ENCODE results near the gene WDR36.

WDR36 gene

GRCh38 chr5:111077678-111078077, 14.5 kb upstream of the WDR36 start:
- no peak for TF ChIP-seq CTCF (IDR thresholded peaks at IDR 0.05; ENCODE audit: low read depth, low read length)
- no peak overlapping the region for H3K4me3 ChIP-seq (ENCODE audit: low read depth, low read length)
- H3K9me3 ChIP-seq, result no peaks in the 10 kb centered on the region
- H3K4me1 ChIP-seq, result no peaks in the 10 kb centered on the region
- no peak for DNase-seq
- H3K36me3 ChIP-seq, result no peaks in the 10 kb centered on the region
- H3K27me3 ChIP-seq, result peaks cover 72% of the 10 kb centered on the region

- Histone ChIP-seq H3K4me1 (no peaks in the 10 kb centered on the region), H3K36me3 (no peaks in the 10 kb centered on the region), H3K9me3 (no peaks in the 10 kb centered on the region), H3K27me3 (peaks cover 72% of the 10 kb centered on the region), H3K4me3 (ENCODE audit: low read depth, low read length) (no peak overlapping the region)
- no peak for DNase-seq
- TF ChIP-seq CTCF (IDR thresholded peaks at IDR 0.05; ENCODE audit: low read depth, low read length), result no peak
These were observed 12.3 kb upstream of the WDR36 start for GRCh38 chr5:111079846-111080245.

- no peaks in the 10 kb centered on the region for H3K9me3 ChIP-seq
- DNase-seq, result no peak
- H3K4me3 ChIP-seq (ENCODE audit: low read depth, low read length), result no peak overlapping the region
- peaks cover 51% of the 10 kb centered on the region for H3K27me3 ChIP-seq
- no peak for TF ChIP-seq CTCF (IDR thresholded peaks at IDR 0.05; ENCODE audit: low read depth, low read length)
- no peaks in the 10 kb centered on the region for H3K4me1 ChIP-seq
- H3K36me3 ChIP-seq, result no peaks in the 10 kb centered on the region
These were observed 8.8 kb upstream of the WDR36 start for GRCh38 chr5:111083323-111083722.

- no peaks in the 10 kb centered on the region for H3K4me1 ChIP-seq
- no peak for DNase-seq
- H3K36me3 ChIP-seq, result peaks cover 62% of the 10 kb centered on the region
- peaks cover 5% of the 10 kb centered on the region; the same call in 1 of the 2 replicates for H3K9me3 ChIP-seq
- H3K4me3 ChIP-seq (ENCODE audit: low read depth, low read length), result no peak overlapping the region
- no peak for TF ChIP-seq CTCF (IDR thresholded peaks at IDR 0.05; ENCODE audit: low read depth, low read length)
- no peaks in the 10 kb centered on the region for H3K27me3 ChIP-seq
These were observed 3.8 kb downstream of the WDR36 start for GRCh38 chr5:111095982-111096381.

GRCh38 chr5:111099058-111099778, 7.1 kb downstream of the WDR36 start:
- TF ChIP-seq CTCF (IDR thresholded peaks at IDR 0.05; ENCODE audit: low read depth, low read length), result no peak
- H3K4me1 ChIP-seq, result no peaks in the 10 kb centered on the region
- no peaks in the 10 kb centered on the region for H3K27me3 ChIP-seq
- no peaks in the 10 kb centered on the region for H3K9me3 ChIP-seq
- no peak for DNase-seq
- peaks cover 87% of the 10 kb centered on the region for H3K36me3 ChIP-seq
- H3K4me3 ChIP-seq (ENCODE audit: low read depth, low read length), result no peak overlapping the region

- no peaks in the 10 kb centered on the region for H3K9me3 ChIP-seq
- DNase-seq, result no peak
- TF ChIP-seq CTCF (IDR thresholded peaks at IDR 0.05; ENCODE audit: low read depth, low read length), result no peak
- H3K4me3 ChIP-seq (ENCODE audit: low read depth, low read length), result no peak overlapping the region
- H3K36me3 ChIP-seq, result peaks cover 96% of the 10 kb centered on the region
- H3K4me1 ChIP-seq, result no peaks in the 10 kb centered on the region
- H3K27me3 ChIP-seq, result no peaks in the 10 kb centered on the region
These were observed 14.3 kb downstream of the WDR36 start for GRCh38 chr5:111106320-111106948.

All from BE2C (cell line).